HG03196 (cell line): ENCODE measurements around the gene STK32C.
"Not testable (repeated sequence)": the region's sequence is repeated elsewhere in the genome, so short reads cannot be mapped to it uniquely, and the experiment has no call there.

Experiments used
- ATAC-seq: cut with Tn5 transposase; IDR thresholded peaks from one replicate; pipeline ENCODE4 v1.9.1; 2021; ENCODE audit not compliant: unreplicated experiment

Gene STK32C

GRCh38 chr10:132220996-132221395, 86.8 kb downstream of the STK32C start:
- not testable (repeated sequence) for ATAC-seq

- no peak for ATAC-seq
These were observed 87.7 kb downstream of the STK32C start for GRCh38 chr10:132220061-132220460.

DNA sequence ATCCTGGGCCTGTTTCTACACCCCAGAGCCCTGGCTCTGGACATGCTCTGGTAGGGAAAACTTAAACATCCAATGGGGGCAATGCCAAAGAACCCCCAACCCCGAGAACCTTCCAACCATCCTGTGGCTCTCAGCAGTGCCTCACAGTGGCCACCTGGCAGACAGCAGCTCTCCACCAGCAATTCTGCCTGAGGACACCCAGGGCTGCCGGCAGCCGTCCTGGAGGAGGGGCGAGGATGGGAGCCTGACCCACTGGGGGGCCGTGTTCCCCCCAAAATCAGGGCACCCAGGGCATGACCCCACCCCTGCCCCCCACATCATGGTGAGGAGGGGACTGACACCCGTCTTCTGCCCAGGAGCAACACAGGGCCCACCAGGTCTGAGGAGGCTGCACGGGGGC, 88.3 kb downstream of the STK32C start:
- no peak for ATAC-seq

DNA sequence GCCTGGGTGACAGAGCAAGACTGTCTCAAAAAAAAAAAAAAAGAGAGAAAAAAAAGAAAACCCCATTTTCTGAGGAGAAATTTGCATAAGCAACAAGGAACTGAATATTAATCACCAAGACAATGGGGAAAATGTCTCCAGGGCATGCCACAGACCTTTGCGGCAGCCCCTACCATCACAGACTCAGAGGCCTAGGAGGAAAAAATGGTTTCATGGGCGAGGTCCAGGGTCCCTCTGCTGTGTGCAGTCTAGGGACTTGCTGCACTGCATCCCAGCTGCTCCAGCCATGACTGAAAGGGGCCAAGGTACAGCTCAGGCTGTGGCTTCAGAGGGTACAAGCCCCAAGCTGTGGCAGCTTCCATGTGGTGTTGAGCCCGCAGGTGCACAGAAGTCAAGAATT, 91.3 kb downstream of the STK32C start:
- not testable (repeated sequence) for ATAC-seq

- ATAC-seq = no peak
These were observed 93.8 kb downstream of the STK32C start for GRCh38 chr10:132213917-132214316.

DNA sequence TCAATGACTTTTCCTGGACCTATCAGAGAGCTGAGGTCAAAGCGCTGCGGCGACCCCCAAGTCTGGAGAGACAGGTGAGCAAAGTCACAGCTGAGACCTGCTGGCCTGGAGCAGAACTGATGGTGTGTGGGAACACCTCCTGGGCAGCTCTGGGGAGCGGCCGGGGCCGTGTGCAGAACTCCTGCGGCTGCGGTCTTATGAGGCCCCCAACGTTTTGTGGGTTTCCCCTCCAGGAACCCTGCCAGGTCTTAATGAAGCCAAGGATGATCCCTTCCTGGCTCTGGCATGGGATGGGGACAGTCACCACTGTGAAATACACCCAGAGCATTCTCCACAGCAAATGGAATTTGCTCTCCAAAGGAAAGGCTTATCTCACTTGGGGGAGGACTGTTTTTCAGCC, 94.9 kb downstream of the STK32C start:
- ATAC-seq = no peak

DNA sequence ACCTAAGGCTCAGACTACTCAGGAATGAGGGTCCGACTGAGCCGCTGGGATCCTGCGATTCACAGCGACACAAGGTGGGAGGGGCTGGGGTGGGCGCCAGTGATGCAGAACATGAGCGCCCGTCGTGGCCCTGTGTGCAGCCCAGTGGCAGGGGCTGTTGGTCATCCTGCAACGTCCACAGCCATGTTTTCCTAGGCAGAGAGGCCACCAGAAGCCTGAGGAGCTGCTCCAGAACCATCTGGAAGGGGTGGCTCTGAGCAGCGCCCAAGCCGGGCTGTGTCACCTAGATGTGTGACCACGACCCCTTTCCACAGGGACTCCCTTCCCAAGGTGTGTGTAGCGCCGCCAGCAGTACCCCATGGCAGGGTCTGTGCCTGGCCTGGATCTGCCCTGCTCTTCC, 96.5 kb downstream of the STK32C start:
- ATAC-seq = no peak

DNA sequence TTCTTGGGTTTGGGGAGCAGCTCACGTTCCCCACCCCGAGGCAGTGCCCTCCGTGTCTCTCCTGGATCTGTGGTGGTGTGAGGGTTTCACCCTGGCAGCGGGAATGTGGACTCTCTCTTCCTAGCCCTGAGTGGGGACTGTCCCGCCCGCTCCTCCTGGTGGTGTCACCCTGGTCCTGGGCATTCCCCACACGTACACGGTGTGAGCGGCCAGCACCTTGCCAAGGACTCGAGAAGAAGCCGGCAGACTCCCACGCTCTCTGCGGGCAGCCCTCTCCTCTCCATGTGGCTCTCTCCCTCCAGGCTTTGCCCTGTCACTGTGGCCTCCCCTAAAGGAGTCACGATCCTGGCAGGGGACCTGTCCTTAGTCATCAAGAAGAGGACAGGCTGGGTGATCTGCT, 97.0 kb downstream of the STK32C start:
- no peak for ATAC-seq

DNA sequence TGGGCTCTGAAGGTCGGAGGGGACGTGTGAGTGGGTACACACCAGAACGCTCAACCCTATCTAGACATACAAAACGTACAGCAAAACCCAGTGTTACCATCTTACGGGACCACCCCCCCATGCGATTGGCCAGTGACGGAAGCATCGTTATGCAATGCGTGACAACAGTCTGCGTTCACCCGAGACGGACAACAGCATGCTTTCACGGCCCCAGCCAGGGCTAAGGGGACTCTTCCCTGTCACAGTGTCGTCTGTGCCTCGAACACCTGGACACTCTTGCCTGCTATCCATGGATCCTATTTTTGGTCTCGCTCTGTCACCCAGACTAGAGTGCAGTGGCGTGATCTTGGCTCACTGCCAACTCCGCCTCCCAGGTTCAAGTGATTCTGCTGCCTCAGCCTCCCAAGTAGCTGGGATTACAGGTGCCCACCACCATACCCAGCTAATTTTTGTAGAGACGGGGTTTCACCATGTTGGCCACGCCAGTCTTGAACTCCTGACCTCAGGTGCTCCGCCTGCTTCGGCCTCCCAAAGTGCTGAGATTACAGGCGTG, 97.7 kb downstream of the STK32C start:
- ATAC-seq = no peak

GRCh38 chr10:132209130-132209529, 98.6 kb downstream of the STK32C start:
- ATAC-seq = no peak

DNA sequence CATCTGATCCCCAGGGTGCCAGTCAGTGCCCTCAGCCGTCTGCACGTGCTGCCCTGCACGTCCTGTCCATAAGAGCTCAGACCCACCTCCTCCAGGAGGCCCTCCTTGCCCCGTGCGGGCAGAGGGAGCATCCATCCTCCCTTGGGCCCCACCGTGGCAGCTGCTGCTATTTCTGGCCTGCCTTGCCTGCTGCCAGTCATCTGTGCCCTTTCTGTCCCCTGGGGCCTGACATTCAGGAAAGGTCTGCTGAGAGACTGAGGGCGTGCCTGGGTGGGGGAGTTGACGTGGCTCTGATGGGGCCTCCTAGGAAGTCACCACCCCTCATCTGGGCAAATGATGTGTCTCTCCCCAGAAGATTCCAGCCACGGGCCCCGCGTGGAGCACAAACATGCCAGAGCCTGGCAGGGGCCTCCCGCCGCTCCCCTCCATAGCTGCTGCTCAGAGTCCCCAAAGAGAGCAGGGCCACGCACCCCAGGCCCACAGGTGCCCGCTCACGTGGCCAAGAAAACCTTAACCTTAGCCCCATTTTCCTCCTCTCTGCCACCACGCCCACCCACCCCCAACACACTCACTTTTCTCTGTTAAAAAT, 99.2 kb downstream of the STK32C start:
- no peak for ATAC-seq

- ATAC-seq = no peak
These were observed 100.0 kb downstream of the STK32C start for GRCh38 chr10:132207536-132208461.

GRCh38 chr10:132206806-132207535, 100.8 kb downstream of the STK32C start:
- ATAC-seq = no peak

GRCh38 chr10:132206377-132206745, 101.4 kb downstream of the STK32C start:
- no peak for ATAC-seq

DNA sequence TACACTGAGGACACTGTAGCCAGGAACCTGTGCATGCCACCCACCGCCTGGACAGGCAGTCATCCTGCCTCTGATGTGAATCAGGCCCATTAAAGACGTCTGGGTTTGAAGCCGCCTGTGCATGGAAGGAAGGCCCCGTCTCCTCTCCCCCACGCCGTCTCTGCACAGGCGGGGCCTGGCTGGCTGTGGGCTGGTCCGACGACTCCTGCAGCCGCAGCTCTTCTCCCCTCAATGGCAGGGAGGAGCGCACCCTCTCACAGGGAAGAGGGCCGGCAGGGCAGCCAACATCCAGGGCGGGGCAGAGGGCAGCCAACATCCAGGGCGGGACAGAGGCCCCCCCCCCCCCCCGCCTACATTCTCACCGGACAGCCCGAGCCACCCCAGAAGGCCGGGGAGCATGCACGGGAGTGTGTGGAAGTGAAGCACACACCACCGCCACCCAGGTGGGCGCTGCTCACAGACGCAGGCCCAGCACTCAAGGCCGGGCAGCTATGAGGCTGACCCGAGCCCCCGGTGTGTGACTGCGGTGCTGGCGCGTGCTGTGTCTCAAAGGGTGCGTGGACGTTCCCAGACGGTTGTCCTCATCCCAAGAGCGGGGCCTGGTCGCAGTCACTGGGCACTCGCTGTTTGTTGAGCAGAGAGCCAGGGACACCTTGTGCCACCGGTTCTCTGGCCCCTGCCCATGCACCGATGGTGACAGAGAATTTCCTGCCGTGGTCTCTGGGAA, 101.9 kb downstream of the STK32C start:
- no peak for ATAC-seq

- no peak for ATAC-seq
These were observed 102.8 kb downstream of the STK32C start for GRCh38 chr10:132204781-132205473.

- ATAC-seq = no peak
These were observed 103.5 kb downstream of the STK32C start for GRCh38 chr10:132204078-132204780.

DNA sequence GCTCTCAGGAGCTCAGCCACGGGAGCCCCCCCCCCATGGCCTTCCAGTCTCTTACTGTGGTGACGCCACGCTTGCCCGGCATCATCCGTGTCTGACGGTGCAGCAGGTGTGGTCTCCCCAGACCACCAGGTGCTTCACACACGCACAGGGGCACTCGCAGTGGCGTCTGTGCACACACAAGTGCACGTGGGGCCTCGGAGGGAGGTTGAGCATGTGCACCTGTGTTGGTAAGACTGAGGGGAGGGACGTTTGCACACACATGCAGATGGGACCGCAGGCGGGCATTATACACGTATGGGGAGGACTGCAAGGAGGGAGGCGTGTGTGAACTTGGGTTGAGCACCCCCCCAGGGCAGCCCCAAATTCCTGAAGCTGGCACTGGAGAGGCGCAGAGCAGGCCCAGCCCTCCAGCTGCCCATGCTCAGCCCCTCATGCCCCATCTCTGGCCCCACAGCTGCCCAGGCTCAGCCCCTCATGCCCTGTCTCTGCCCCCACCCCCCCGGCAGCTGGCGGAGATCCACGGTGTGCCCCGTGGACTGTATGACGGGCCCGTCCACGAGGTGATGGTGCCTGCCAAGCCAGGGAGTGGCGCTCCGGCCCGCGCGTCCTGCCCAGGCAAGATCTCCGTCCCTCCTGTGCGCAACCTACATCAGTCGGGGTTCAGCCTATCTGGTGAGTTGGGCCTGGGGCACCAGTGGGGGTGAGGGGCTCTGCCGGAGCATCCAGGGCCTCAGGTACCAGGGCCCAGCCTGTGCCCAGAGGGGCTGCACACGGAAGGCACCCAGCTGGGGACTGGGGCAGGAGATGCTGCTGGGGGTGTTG, 104.3 kb downstream of the STK32C start:
- no peak for ATAC-seq
